Hematopoietic multipotent progenitor cell treated with erythropoietin and hydrocortisone succinate and interleukin-3 and kit ligand, for 6 days (in vitro differentiated cells): Measurements from ENCODE around the gene ZBTB12.
"Not testable (repeated sequence)": the region's sequence is repeated elsewhere in the genome, so short reads cannot be mapped to it uniquely, and the experiment has no call there.

Experiments
- DNase-seq: peaks from one replicate; pipeline ENCODE4 v3.0.0-alpha.2; 2015

The ZBTB12 gene

DNA sequence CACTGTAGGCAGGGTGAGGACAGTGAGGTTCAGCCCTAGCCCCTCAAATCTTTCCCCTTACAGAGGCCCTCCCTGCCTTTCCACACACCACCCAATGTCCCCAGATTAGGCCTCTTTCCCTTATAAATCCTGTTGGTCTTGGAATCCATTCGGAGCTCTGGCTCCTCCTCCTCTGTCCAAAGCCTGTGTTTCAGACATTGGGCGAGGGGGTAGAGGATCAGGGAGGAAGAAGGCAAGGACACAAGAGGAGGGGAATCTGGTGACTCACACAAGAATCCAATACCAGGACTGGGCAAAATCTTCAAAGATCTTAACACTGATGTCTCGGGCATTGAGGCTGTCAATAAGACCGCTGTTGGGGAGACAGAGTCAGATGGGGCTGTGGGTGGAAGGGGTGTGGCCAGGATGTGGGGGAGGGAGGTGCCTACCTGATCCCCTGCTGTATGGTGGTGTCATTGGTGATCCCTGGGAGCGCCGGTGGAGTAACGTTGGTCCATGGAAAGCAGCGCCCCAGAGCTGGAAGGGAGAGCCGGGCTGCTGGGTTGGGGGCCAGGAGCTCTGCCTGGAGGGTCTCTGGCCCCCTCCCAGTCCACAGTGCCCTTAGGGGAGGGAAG lies 30.7 kb downstream of the ZBTB12 start:
- DNase-seq, result no peak

DNA sequence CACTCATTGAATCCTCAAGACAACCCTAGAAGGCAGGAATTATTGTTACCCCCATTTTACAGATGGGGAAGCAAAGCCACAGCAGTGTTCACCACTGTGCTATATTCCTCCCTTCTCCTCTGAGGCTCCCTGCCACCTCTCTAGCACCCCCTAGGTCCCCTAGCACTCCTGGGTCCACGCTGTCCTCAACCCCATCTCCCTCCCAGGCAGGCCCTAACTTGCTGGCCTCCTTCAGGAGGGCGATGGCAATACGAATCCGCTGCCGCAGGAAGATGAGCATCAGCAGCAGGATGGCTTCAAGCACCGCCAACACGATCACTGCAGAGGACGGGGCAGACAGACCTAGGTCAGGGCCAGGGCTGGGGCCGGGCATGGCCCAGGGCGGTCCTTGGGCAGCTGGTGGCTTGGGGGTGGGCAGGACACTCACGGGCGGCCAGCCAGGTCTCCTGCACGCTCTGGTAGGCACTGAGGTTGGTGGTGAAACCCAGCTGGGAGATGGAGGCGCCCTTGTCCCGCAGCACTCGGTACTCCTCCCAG lies 31.4 kb downstream of the ZBTB12 start:
- DNase-seq, result peak; percentile 33

DNA sequence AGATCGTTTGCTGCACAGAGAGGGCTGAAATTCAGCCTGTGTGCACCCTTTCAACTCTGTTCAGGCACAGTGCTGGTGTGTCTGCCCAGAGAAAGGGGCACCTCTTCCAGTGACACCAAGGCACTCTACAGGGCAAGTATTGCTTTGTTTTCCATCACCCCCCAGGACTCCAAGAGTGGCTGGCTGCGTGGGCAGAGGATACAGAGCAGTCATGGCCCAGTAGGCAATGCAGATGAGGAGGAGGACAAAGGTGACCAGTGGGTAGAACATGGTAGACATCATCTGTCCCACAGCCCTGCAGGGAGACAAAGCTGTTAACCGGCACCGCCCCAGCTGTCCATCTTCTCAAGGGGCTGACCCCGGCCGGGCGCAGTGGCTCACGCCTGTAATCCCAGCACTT lies 32.5 kb downstream of the ZBTB12 start:
- DNase-seq, result no peak

DNA sequence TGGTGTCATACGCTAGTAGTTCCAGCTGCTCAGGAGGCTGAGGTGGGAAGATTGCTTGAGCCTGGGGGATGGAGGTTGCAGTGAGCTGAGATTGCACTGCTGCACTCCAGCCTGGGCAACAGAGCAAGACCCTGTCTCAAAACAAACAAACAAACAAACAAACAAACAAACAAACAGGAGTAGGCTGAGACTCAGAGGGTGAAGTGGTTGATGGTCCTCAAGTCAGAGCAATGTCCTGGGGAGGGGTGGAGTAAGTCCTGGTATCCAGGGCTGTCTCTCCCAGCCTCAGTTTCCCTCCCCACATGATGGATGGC lies 33.3 kb downstream of the ZBTB12 start:
- not testable (repeated sequence) for DNase-seq

DNA sequence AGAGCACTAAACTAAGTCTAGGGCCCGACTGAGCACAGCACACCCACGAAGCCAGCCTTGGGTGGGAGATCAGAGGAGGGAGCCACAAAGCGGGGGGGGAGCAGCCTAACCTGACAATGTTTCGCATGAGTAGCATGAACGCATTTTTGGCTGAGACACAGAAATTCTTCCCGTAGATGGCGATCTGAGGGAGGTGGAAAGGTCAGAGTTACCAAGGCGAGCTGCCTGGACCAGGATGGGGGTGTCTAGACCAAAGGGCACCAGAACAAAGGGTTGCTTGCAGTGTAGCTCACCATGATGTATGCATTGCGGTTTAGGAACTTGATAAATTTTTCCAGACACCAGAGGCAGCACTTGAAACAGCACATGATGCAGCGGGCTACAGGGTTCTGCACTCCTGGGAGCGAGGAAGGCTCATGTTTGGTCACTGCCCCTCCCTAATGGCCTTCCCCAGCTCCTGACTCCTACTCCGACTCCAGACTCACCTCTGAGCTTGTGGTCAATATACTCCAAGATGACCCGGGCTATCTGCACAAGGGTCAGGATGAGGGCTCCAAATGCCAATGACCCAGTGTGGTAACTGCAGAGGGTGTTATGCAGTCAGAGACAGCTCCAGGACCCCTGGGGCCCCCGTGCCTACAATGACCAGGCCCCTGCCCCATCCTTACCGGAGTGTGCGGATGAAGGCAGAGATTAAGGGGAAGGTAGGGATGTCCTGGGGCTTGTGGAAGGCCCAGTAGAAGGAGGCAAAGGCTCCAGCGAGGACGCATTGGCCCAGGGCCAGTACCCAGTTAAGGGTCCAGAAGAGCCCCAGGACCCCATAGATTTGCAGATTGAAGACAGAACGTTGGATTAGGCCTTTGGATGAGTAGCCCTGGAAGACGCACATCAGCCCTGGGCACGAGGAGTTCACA lies 36.4 kb downstream of the ZBTB12 start:
- no peak for DNase-seq

DNA sequence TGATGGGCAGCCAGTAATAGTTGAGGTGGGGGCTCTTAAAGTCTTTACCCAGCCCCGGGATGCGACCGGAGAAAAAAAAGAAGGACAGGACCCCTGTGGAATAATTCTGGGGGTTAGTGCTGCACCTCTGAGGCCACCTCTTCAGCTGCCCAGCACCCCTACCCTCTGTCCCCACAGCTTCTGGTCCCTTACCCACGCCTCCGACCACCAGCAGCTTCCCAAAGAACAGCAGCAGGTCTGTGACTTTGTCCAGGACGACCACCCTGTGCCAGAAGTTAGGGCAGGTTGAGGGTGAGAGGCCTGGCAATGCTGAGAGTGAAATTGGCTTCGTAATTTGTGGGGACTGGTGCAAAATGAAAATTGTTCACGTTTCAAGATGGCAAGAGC lies 37.1 kb downstream of the ZBTB12 start:
- no peak for DNase-seq

DNA sequence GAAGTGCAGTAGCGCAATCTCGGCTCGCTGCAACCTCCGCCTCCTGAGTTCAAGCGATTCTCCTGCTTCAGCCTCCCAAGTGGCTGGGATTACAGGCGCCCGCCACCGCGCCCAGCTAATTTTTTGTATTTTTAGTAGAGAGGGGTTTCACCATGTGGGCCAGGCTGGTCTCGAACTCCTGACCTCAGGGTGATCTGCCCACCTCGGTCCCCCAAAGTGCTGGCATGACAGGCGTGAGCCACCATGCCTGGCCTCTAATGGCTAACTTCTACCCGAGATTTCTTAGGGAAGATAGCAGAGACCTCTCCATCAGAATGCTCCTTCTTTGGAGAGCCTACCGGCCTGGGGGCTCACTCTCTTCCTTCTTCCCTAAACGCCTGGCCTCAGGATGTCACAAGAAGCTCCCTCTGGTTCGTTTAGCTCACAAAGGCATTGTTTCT lies 37.7 kb downstream of the ZBTB12 start:
- DNase-seq, result not testable (repeated sequence)

DNA sequence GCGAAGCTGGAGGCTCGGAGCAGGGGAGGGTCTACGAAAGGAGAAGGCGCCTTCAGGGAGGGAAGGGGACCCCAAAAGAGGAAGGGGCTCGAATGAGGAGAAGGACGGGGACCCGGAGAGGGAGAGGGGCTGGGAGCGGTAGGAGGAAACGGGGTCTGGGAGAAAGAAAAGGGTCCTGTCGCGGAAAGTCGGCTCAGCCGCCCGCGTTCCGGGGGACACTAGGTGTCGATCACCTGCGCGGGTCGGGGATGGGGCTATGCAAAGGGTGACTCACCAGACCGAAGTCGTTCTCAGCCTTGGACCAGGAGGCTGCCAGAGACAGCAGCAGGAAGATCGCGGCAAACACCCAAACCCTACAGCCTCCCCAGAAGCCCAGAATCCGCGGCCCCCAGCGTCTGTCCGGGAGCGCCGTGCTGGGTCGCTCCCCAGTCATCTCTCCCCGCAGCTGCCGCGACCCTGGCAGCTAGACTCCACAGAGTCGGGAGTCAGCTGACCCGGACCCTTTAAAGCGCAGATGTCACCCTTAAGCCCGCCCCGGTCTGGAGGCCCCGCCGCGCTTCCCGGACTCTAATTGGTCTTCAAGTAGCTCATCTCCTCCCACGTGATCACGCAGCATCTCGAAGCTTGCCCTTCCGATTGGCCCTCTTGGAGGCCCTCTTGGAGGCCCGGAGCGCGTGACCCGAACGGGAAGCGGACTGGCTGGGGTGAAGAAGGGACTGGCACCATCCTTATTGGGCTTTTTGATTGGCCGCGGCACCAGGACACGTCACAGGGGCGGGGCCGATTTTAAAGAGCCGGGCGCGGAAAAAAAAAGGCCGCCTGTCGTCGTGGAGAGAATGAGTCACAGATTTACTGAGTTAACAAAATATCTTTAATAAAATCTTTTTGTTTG lies 39.3 kb downstream of the ZBTB12 start, which contains the start of gene NEU1:
TSS of gene NEU1 (minus strand) at position 478 of the 892 bp plus-strand sequence. CDS start at position 433, 45 bp downstream.
- peak; percentile 100 for DNase-seq

DNA sequence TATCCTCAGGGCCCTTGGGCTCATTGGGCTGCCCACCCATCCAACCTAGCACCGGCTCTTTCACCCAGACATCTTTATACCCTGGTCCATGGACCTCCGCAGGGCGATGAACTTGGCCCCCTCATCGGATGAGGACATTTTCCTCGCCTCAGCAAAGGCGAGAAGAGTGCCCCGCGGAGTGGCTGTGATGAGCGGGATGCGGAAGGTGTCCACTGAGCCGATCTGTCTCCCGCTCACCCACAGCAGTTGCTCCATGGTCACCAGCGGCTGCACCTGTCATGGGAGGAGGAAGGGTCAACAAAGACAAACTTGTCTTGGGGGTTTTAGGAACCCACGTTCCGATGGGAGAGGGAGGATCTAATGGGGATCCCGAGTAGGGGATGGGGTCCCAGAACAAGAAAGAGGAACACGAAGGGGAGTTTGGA lies 40.0 kb downstream of the ZBTB12 start:
- no peak for DNase-seq

DNA sequence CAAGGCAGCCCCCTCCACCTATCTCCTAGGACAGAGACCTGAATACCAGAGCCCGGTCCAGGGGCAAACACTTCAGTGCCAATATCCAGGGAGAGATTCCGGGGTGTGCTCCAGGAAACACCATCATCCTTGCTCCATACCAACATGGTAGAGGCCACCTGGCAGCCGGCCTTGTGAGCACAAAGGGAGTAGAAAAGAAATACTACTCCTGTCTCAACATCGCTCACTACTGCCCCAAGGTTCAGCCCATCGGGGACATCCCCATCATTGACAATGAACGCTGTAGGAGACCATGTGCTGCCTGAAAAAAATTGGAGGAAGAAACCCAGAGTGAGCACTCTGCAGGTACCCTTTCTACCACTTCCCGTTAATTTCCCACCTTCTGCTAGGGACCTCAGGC lies 40.7 kb downstream of the ZBTB12 start:
- no peak for DNase-seq

DNA sequence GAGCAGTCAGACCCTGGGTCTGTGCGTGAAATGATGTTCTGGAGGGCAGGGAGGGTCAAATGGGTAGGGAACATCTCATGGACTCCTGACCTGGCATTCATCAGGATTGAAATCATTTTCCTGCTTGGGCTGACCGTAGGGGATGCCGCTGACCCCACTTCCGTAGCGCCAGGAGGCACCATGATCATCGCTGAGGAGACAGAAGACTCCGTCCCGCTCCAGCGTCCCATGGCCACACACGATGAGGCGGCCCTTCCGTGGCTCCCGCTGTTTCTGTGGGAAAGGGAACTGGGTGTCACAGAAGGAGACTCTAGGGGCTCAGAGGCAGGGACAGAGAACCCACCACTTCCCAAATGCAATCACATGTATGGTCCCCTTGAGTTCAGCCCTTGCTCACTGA lies 41.5 kb downstream of the ZBTB12 start:
- no peak for DNase-seq

DNA sequence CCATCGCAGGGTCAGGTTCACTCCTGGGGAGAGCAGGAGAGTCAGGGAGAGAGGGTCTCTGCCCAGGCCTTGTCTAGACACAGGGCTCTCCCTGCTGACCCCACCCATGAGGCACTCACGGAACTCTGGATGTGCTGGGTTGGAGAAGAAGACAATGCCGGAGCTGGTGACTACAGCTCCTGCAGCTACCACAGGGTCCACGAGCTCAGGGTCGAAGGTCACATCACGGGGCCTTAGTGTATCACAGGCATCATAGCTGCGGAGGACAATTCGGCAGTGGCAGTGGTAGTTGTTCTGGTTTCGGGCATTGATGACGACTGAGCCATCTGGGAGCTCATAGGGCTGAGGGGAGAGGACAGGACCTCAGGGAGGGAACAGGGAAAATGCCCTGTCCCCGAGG lies 42.0 kb downstream of the ZBTB12 start:
- no peak for DNase-seq

DNA sequence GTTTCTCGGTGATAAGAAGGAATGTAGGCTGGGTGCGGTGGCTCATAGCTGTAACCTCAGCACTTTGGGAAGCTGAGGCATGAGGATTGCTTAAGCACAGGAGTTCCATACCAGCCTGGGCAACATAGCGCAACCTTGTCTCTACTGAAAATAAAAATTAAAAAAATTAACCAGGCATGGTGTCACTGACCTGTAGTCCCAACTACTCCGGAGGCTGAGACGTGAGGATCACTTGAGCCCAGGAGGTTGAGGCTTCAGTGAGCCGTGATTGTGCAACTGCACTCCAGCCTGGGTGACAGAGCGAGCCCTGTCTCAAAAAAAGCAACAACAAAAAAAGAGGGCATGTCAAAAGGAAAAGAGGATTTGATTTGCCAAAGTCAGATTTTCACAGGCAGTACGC lies 43.2 kb downstream of the ZBTB12 start:
- DNase-seq, result no peak

DNA sequence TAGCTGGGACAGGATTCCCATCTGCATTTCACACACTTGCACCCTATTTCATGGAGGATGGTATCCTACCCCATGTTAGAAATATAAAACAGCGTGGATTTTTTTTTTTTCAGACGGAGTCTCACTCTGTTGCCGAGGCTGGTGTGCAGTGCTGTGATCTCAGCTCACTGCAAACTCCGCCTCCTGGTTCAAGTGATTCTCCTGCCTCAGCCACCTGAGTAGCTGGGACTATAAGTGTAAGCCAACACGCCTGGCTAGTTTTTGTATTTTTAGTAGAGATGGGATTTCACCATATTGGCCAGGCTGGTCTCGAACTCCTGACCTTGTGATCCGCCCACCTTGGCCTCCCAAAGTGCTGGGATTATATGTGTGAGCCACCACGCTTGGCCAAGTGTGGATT lies 44.1 kb downstream of the ZBTB12 start:
- DNase-seq, result not testable (repeated sequence)

DNA sequence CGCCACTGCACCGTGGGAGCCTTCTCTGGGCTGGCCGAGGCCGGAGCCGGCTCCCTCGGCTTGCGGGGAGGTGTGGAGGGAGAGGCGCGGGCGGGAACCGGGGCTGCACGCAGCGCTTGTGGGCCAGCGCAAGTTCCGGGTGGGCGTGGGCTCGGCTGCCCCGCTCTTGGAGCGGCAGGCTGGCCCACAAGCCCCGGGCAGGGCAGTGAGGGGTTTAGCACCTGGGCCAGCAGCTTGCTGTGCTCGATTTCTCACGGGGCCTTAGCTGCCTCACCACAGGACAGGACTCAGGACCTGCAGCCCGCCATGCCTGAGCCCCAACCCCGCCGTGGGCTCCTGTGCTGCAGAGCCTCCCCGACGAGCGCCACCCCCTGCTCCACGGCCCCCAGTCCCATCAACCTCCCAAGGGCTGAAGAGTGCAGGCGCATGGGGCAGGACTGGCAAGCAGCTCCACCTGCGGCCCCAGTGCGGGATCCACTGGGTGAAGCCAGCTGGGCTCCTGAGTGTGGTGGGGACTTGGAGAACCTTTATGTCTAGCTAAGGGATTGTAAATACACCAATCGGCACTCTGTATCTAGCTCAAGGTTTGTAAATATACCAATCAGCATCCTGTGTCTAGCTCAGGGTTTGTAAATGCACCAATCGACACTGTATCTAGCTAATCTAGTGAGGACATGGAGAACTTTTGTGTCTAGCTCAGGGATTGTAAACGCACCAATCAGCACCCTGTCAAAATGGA lies 49.7 kb downstream of the ZBTB12 start:
- not testable (repeated sequence) for DNase-seq

DNA sequence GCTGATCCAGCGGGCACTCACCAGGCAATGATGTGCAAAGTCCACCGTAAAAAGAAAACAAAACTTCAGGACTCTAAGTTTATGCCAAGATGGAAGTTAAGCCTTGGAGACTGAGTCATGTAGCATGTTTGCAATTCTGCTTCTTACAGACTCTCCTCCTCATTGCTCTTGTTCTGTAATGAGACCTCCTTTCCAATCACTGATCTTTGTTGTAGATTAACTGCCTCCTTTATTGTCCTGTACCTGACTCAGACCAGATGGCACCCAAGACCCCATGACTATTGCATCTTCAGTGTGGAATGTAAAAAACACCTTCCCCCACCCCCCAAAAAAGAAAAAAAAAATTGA lies 50.4 kb downstream of the ZBTB12 start:
- DNase-seq, result no peak

DNA sequence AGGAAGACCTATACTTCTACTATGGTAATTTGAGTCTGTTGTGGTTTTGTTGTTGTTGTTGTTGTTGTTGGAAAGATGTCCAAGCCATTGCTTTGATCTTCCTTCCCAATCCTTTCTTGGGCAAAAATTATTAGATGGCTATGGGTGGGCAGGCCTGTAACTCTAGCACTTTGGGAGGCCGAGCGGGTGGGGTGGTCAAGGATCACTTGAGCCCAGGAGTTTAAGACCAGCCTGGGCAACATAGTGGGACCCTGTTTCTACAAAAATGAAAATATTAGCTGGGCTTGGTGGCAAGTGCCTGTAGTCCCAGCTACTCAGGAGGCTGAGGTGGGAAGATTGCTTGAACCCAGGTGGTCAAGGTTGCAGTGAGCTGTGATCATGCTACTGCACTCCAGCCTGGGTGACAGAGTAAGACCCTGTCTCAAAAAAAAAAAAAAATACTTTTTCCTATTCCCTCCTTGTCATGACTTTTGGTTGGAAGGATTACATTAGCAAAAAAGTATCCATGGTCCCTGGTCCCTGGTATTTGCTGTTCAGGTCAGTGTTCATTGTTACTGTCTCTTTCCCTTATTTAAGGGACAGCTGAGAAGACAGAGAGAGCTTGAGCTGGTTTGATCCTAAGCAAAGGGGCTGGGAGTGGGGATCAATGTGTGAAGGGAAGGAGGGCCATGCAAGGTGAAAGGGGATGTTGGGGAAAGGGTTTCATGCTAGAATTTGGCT lies 51.0 kb downstream of the ZBTB12 start:
- DNase-seq, result no peak
